BE2C (cell line): ENCODE data around the gene RPA3.

ENCODE experiments used
- DNase-seq: peaks from one replicate; pipeline ENCODE4 v3.0.0-alpha.2; 2020
- H3K27me3 ChIP-seq: fragments of 250-450 bp; sonication (Bioruptor Pico); 2 replicates; pipeline ENCODE4 v1.5.1; 2020; ENCODE audit warnings: mild to moderate bottlenecking
- H3K36me3 ChIP-seq: fragments of 250-450 bp; sonication (Bioruptor Pico); 2 replicates; pipeline ENCODE4 v1.5.1; 2020; ENCODE audit warnings: mild to moderate bottlenecking
- H3K4me1 ChIP-seq: fragments of 250-450 bp; sonication (Bioruptor Pico); 2 replicates; pipeline ENCODE4 v1.5.1; 2020
- H3K4me3 ChIP-seq: 2 replicates; pipeline ENCODE4 v1.5.1; 2011; ENCODE audit warnings: low read depth, low read length
- H3K9me3 ChIP-seq: fragments of 250-450 bp; sonication (Bioruptor Pico); 2 replicates; pipeline ENCODE4 v1.5.1; 2020
- CTCF ChIP-seq: IDR thresholded peaks from 2 replicates; pipeline ENCODE4 v1.5.1; 2012; ENCODE audit warnings: mild to moderate bottlenecking, low read depth, low read length

Gene RPA3

DNA sequence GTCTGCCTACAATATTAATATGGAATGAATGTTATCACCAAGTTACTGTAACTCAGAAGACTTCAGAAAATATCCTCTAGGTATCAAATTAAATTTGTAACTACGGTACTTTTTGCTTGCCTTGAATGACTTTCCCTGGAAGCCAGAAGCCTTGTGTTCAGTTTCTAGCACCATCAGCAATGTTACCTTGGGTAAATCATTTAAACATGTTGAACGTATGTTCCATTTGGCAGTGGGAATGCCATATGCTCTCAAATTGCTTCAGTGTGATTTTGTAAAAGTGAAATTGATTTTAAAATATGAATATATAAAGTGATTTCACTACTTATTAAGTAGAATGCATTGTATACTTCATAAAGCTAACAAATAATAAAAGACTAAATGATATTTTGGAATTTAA is 11.2 kb downstream of the RPA3 start:
- Histone ChIP-seq H3K4me1 (no peaks in the 10 kb centered on the region; the same call in none of the 2 replicates), H3K27me3 (no peaks in the 10 kb centered on the region), H3K9me3 (no peaks in the 10 kb centered on the region), H3K4me3 (no peak overlapping the region), H3K36me3 (no peaks in the 10 kb centered on the region)
- DNase-seq, result no peak
- no peak for TF ChIP-seq CTCF

DNA sequence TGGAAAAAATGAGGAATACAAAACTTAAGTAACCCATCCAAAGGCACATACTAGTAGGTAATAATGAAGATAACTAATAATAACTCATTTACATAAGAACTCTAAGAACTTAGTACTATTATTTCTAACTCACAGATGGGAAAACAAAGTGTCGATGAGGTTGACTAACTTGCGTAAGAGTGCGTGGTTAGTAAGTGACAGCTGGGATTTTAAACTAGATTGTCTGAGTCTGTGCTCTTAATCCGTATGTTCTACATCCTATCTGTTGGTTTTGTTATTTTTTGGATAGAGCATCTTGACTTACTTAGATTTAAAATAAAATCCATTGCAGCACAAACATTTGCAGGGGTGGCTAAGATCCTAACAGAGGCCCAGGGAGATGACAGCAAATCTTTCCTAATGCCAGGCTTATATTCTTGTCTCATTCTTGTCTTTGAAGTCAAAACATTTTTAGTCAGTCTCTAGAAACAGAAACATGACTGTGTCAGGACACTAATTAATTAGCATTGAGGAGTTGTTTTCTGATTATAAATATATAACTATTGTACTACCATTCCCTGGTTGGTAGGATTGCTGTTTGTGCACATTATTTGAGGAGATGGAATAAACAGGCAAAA is 11.7 kb downstream of the RPA3 start:
- Histone ChIP-seq H3K27me3 (no peaks in the 10 kb centered on the region), H3K4me1 (peaks cover 2% of the 10 kb centered on the region), H3K4me3 (no peak overlapping the region), H3K36me3 (no peaks in the 10 kb centered on the region), H3K9me3 (no peaks in the 10 kb centered on the region)
- TF ChIP-seq CTCF, result no peak
- DNase-seq, result no peak

- Histone ChIP-seq H3K36me3 (no peaks in the 10 kb centered on the region), H3K4me1 (peaks cover 8% of the 10 kb centered on the region), H3K4me3 (no peak overlapping the region), H3K27me3 (no peaks in the 10 kb centered on the region), H3K9me3 (no peaks in the 10 kb centered on the region)
- DNase-seq, result no peak
- no peak for TF ChIP-seq CTCF
Observed at GRCh38 chr7:7706101-7706511, 12.3 kb downstream of the RPA3 start.

GRCh38 chr7:7705318-7705717 is 13.1 kb downstream of the RPA3 start:
- no peak overlapping the region for H3K4me3 ChIP-seq
- H3K36me3 ChIP-seq, result no peaks in the 10 kb centered on the region
- H3K9me3 ChIP-seq, result no peaks in the 10 kb centered on the region
- no peak for DNase-seq
- TF ChIP-seq CTCF, result no peak
- H3K27me3 ChIP-seq, result no peaks in the 10 kb centered on the region
- peaks cover 10% of the 10 kb centered on the region for H3K4me1 ChIP-seq

DNA sequence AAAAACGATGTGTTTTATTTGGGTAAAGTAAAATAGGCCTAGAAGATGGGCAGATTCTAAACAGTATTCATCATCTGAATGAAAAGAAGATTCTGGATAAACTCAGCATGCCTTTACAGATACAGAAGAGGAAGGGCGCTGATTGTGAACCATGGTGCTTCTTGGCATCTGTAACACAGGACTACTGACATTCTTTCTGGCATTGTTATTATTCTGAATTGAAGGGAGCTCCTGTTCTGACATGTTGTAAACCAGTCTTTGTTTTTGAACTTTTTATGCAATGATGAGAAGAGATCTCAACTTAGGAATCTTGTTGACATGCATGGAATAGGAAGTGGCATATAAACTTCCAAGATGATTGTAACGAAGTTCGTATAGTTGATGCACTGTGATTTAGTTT is 13.5 kb downstream of the RPA3 start:
- Histone ChIP-seq H3K9me3 (no peaks in the 10 kb centered on the region), H3K27me3 (no peaks in the 10 kb centered on the region), H3K4me1 (peaks cover 10% of the 10 kb centered on the region), H3K4me3 (no peak overlapping the region), H3K36me3 (no peaks in the 10 kb centered on the region)
- DNase-seq, result no peak
- no peak for TF ChIP-seq CTCF

DNA sequence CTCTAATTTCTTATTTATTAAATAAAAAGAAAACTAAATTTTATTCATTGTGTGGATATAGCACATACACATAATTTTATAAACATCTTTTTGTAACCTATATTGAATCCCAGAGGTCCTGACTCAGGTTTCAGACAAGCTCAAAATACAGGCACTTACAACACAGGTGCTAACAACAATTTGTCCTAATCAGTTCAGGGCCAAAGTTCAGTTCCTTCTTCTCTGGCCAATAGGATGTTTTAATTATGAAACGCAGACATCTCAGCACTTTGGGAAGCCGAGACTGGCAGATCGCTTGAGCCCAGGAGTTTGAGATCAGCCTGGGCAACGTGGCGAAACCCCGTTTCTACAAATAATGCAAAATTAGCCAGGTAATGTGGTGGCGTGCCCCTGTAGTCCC is 15.0 kb downstream of the RPA3 start:
- peaks cover 10% of the 10 kb centered on the region for H3K4me1 ChIP-seq
- no peak for DNase-seq
- no peaks in the 10 kb centered on the region for H3K9me3 ChIP-seq
- no peak overlapping the region for H3K4me3 ChIP-seq
- H3K27me3 ChIP-seq, result no peaks in the 10 kb centered on the region
- no peaks in the 10 kb centered on the region for H3K36me3 ChIP-seq
- TF ChIP-seq CTCF, result no peak
